GM23248 (cell line): ENCODE data around the gene EBLN2. TPM values are rescaled to one million over a fixed set of nuclear protein-coding genes. Genes with fewer than 3 reads are reported as not detected.

Experiments used
- DNase-seq: peaks from one replicate; pipeline ENCODE4 v3.0.0-alpha.2; 2015
- H2AFZ ChIP-seq: fragments of 200-600 bp; sonication (generic); 2 replicates; pipeline ENCODE4 v1.6.1; 2016; ENCODE audit warnings: antibody characterized with exemption
- H3F3A ChIP-seq: fragments of 200-600 bp; sonication (generic); 2 replicates; pipeline ENCODE4 v1.6.1; 2016; ENCODE audit warnings: mild to moderate bottlenecking, antibody characterized with exemption, mixed run types; ENCODE audit not compliant: insufficient read depth
- H3K27ac ChIP-seq: fragments of 200-600 bp; sonication (generic); 2 replicates; pipeline ENCODE4 v1.5.1; 2016; ENCODE audit warnings: mild to moderate bottlenecking
- H3K27me3 ChIP-seq: fragments of 200-600 bp; sonication (generic); replicated peaks from 2 replicates; pipeline ENCODE4 v1.6.1; 2016; ENCODE audit warnings: mild to moderate bottlenecking; ENCODE audit not compliant: insufficient read depth
- H3K36me3 ChIP-seq: fragments of 200-600 bp; sonication (generic); 2 replicates; pipeline ENCODE4 v1.6.1; 2016; ENCODE audit warnings: low read depth, mild to moderate bottlenecking
- H3K4me1 ChIP-seq: fragments of 200-600 bp; sonication (generic); 2 replicates; pipeline ENCODE4 v1.6.1; 2016; ENCODE audit warnings: mild to moderate bottlenecking; ENCODE audit not compliant: insufficient read depth
- H3K4me2 ChIP-seq: fragments of 200-600 bp; sonication (generic); one replicate; pipeline ENCODE4 v1.6.1; 2016; ENCODE audit warnings: mild to moderate bottlenecking; ENCODE audit not compliant: unreplicated experiment
- H3K4me3 ChIP-seq: fragments of 200-600 bp; sonication (generic); 2 replicates; pipeline ENCODE4 v1.5.1; 2016; ENCODE audit warnings: mild to moderate bottlenecking
- H3K79me2 ChIP-seq: fragments of 200-600 bp; sonication (generic); 2 replicates; pipeline ENCODE4 v1.6.1; 2016; ENCODE audit warnings: mild to moderate bottlenecking; ENCODE audit not compliant: insufficient read depth
- H3K9ac ChIP-seq: fragments of 200-600 bp; sonication (generic); 2 replicates; pipeline ENCODE4 v1.6.1; 2016; ENCODE audit warnings: mild to moderate bottlenecking
- H3K9me2 ChIP-seq: fragments of 200-600 bp; sonication (generic); 2 replicates; pipeline ENCODE4 v1.6.1; 2016; ENCODE audit warnings: mixed run types, mild to moderate bottlenecking, moderate library complexity; ENCODE audit not compliant: insufficient read depth
- H3K9me3 ChIP-seq: fragments of 200-600 bp; sonication (generic); one replicate; pipeline ENCODE4 v1.6.1; 2017; ENCODE audit warnings: low read depth
- H4K20me1 ChIP-seq: fragments of 200-600 bp; sonication (generic); 2 replicates; pipeline ENCODE4 v1.6.0; 2016; ENCODE audit not compliant: insufficient read depth
- EZH2 ChIP-seq: fragments of 200-600 bp; sonication (generic); IDR thresholded peaks from 2 replicates; pipeline ENCODE4 v1.6.1; 2018; ENCODE audit warnings: antibody characterized with exemption, mild to moderate bottlenecking; ENCODE audit not compliant: insufficient read depth, poor library complexity, severe bottlenecking
- EZH2phosphoT487 ChIP-seq: fragments of 200-600 bp; sonication (generic); IDR thresholded peaks from 2 replicates; pipeline ENCODE4 v1.6.1; 2018; ENCODE audit warnings: antibody characterized with exemption, moderate library complexity, mild to moderate bottlenecking, low read depth; ENCODE audit not compliant: insufficient read depth
- WGBS, 2 experiments: methylation state at CpG; one replicate each; pipeline ENCODE4 v1.1.6; 2015 to 2017; ENCODE audit warnings: low lambda C conversion rate in 2 of 2, low coverage in 1 of 2; ENCODE audit errors: missing lambda C conversion rate in 2 of 2; 5-methylcytosine and 5-hydroxymethylcytosine counted together
- in situ Hi-C: fragments of 300-500 bp; cut with MboI; formaldehyde crosslinking; loops from 2 replicates; pipeline ENCODE4 v1.15.0; 2020
- polyA plus RNA-seq: library from polyadenylated mRNA; unstranded; fragments of >200 nt; fragmentation: Nextera tagmentation; extraction: Ambion mirVana; gene quantifications from 2 replicates; pipeline ENCODE4 v1.2.1, GENCODE V29; 2016
- total RNA-seq: library from RNA; depleted of rRNA; stranded (reverse); fragments of >200 nt; shearing (Covaris generic); gene quantifications from 2 replicates; pipeline ENCODE4 v1.2.3, GENCODE V29; 2014; rRNA removed

EBLN2 gene
- total RNA-seq (1.6 and 3.0 TPM in 2 replicates), polyA plus RNA-seq (0.58 and 1.7 TPM in 2 replicates)

- Histone ChIP-seq H3K79me2 (peaks cover 52% of the 10 kb centered on the region), H3K9ac (peak within 1 kb of the TSS; percentile 42), H3K4me1 (peaks cover 45% of the 10 kb centered on the region), H3K9me3 (no peaks in the 10 kb centered on the region), H2AFZ (no peak within 1 kb of the TSS), H3K4me3 (peak within 1 kb of the TSS; percentile 8; the same call in 1 of the 2 replicates), H3K9me2 (no peaks in the 10 kb centered on the region), H4K20me1 (no peaks in the 10 kb centered on the region), H3K4me2 (peak within 1 kb of the TSS; percentile 35), H3K36me3 (peaks cover 43% of the 10 kb centered on the region), H3K27me3 (no peaks in the 10 kb centered on the region), H3K27ac (peak within 1 kb of the TSS; percentile 74), H3F3A (peaks cover 32% of the 10 kb centered on the region)
- no peak for DNase-seq
- WGBS, 2 experiments: 50 to 62% methylated on average over 2 of the region's 2 CpGs
- TF ChIP-seq EZH2 (no peak), EZH2phosphoT487 (no peak)
- in situ Hi-C loops: no loop called here
Observed at GRCh38 chr3:73061416-73061815, at the start of gene EBLN2. Gene EBLN2 (plus strand): TSS chr3:73061659. CDS start chr3:73062082, 423 bp downstream.

- Histone ChIP-seq H3F3A (no peaks in the 10 kb centered on the region; the same call in 1 of the 2 replicates), H4K20me1 (peaks cover 26% of the 10 kb centered on the region), H3K27ac (no peak overlapping the region), H3K9me3 (no peaks in the 10 kb centered on the region), H3K9ac (no peak overlapping the region), H3K9me2 (no peaks in the 10 kb centered on the region), H2AFZ (no peak overlapping the region), H3K27me3 (no peaks in the 10 kb centered on the region), H3K4me2 (no peak overlapping the region), H3K79me2 (peaks cover 100% of the 10 kb centered on the region), H3K36me3 (no peaks in the 10 kb centered on the region), H3K4me1 (peaks cover 28% of the 10 kb centered on the region), H3K4me3 (no peak overlapping the region)
- in situ Hi-C loops: no loop called here
- DNase-seq: no peak
- WGBS, 2 experiments: 83 to 96% methylated on average over 4 of the region's 4 CpGs
- TF ChIP-seq EZH2phosphoT487 (no peak), EZH2 (no peak)
Observed at GRCh38 chr3:73018298-73018697, 43.2 kb upstream of the EBLN2 start.

- Histone ChIP-seq H3K79me2 (peaks cover 100% of the 10 kb centered on the region), H3K9me3 (no peaks in the 10 kb centered on the region), H3K4me1 (peaks cover 28% of the 10 kb centered on the region), H3K4me2 (no peak overlapping the region), H3K27me3 (no peaks in the 10 kb centered on the region), H4K20me1 (peaks cover 26% of the 10 kb centered on the region), H3K9ac (no peak overlapping the region), H3F3A (no peaks in the 10 kb centered on the region; the same call in 1 of the 2 replicates), H3K36me3 (no peaks in the 10 kb centered on the region), H3K9me2 (no peaks in the 10 kb centered on the region), H3K4me3 (no peak overlapping the region), H2AFZ (no peak overlapping the region), H3K27ac (no peak overlapping the region)
- in situ Hi-C loops: no loop called here
- TF ChIP-seq EZH2phosphoT487: no peak
- TF ChIP-seq EZH2: no peak
- 61 to 68% methylated on average over 5 of the region's 5 CpGs for WGBS, 2 experiments
- DNase-seq: peak; percentile 37
Observed at GRCh38 chr3:73018790-73019441, 42.5 kb upstream of the EBLN2 start.

GRCh38 chr3:73021301-73021835 lies 40.1 kb upstream of the EBLN2 start:
- Histone ChIP-seq H3K79me2 (peaks cover 100% of the 10 kb centered on the region), H3F3A (no peaks in the 10 kb centered on the region; the same call in 1 of the 2 replicates), H3K9me3 (no peaks in the 10 kb centered on the region), H3K4me3 (no peak overlapping the region), H3K36me3 (no peaks in the 10 kb centered on the region), H3K4me2 (no peak overlapping the region), H3K4me1 (peaks cover 28% of the 10 kb centered on the region), H3K27me3 (no peaks in the 10 kb centered on the region), H3K27ac (no peak overlapping the region), H2AFZ (no peak overlapping the region), H4K20me1 (peaks cover 43% of the 10 kb centered on the region), H3K9ac (no peak overlapping the region), H3K9me2 (no peaks in the 10 kb centered on the region)
- in situ Hi-C loops: no loop called here
- 62 to 70% methylated on average over 4 of the region's 4 CpGs for WGBS, 2 experiments
- DNase-seq: no peak
- TF ChIP-seq EZH2 (no peak), EZH2phosphoT487 (no peak)
